ENCODE measurements around the gene ROBO1.
"Not testable (repeated sequence)": the region's sequence is repeated elsewhere in the genome, so short reads cannot be mapped to it uniquely, and the experiment has no call there.

The ROBO1 gene

GRCh38 chr3:79326642-79327041, 441.2 kb downstream of the ROBO1 start:
- in situ Hi-C loops (cut with MboI; ENCODE audit: low sequenced_read_pairs): no loop called here

DNA sequence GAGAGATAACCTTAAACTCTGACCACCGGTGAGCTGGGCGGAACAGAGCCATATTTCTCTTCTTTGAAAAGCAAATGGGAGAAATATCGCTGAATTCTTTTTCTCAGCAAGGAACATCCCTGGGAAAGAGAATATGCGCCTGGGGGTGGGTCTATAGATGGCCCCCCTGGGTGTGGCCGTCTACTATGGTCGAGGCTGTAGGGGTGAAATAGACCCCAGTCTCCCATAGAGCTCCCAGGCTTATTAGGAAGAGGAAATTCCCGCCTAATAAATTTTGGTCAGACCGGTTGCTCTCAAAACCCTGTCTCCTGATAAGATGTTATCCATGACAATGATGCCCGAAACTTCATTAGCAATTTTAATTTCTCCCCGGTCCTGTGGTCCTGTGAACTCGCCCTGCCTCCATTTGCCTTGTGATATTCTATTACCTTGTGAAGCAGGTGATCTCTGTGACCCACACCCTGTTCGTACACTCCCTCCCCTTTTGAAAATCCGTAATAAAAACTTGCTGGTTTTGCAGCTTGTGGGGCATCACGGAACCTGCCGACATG, 441.9 kb downstream of the ROBO1 start:
- in situ Hi-C loops (cut with MboI; ENCODE audit: low sequenced_read_pairs): not testable (repeated sequence)

- in situ Hi-C loops (cut with MboI; ENCODE audit: low sequenced_read_pairs): no loop called here
These were observed 450.0 kb downstream of the ROBO1 start for GRCh38 chr3:79317551-79318518.

DNA sequence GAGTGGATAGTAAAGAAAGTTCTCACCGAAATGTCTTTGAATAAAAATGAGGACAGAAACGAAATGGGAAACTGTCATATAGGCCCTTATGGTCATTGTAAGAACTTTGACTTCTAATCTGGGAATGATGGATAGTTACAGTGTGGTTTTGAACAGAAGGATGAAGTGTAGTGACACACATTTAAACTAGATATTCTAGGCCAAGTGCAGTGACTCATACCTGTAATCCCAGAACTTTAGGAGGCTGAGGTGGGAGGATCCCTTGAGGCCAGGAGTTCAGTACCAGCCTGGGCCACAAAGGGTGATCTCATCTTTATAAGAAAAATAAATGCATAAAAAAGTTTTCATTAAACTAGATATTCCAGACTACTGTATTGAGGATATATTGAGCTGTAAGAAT, 452.8 kb downstream of the ROBO1 start:
- in situ Hi-C loops (cut with MboI; ENCODE audit: low sequenced_read_pairs): no loop called here

DNA sequence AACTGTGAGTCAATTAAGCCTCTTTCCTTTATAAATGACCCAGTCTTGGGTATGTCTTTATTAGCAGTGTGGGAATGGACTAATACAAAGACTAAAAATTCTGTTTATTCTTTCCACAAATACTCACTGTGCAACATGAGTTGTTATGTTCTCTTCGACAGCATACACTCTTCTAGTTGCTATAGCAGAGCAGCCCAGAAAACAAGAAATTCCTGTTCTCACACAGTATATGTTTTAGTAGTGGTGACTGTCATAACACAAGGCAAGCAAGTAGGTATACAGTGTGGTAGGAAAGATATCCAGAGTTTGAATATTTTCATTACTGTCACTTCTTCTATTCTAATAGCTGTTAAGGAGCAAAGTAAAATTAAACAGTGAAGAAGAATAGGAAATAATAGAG, 453.3 kb downstream of the ROBO1 start:
- in situ Hi-C loops (cut with MboI; ENCODE audit: low sequenced_read_pairs): no loop called here

- in situ Hi-C loops (cut with MboI; ENCODE audit: low sequenced_read_pairs): no loop called here
These were observed 457.8 kb downstream of the ROBO1 start for GRCh38 chr3:79310016-79310415.

- in situ Hi-C loops (cut with MboI; ENCODE audit: low sequenced_read_pairs): no loop called here
These were observed 460.7 kb downstream of the ROBO1 start for GRCh38 chr3:79306934-79307570.

- in situ Hi-C loops (cut with MboI; ENCODE audit: low sequenced_read_pairs): not testable (repeated sequence)
These were observed 467.7 kb downstream of the ROBO1 start for GRCh38 chr3:79299949-79300635.

DNA sequence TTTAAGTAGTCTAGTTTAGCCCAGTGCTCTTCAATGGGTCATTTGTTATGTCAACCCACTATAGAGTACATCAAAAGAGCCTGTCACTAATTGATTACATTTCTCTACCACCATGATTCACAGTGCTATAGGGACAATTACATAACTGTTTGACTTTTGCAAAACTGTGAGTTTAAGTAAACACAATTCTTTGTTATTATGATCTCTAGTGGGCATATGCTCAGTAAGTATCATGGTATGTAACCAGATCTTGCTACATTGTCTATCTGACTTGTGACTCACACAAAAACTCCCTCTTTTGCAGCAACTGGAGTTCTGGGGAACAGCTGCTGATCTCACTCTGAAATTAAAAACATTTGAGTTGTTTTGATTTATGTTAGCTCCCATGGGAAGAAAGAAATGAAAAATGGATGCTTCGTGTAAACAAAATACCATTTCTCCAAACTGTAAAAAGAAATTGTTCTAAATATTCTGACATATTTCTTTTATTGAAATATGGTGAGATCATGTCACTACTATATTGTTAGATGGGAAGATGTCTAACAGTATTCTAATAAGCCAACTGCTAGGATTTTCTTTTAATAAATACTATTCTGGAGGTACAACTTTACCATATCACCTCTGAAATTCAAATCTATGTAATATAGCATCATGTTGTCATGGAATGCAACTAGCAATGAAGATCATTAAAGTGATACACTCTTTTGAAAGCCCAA, 470.4 kb downstream of the ROBO1 start:
- in situ Hi-C loops (cut with MboI; ENCODE audit: low sequenced_read_pairs): no loop called here

DNA sequence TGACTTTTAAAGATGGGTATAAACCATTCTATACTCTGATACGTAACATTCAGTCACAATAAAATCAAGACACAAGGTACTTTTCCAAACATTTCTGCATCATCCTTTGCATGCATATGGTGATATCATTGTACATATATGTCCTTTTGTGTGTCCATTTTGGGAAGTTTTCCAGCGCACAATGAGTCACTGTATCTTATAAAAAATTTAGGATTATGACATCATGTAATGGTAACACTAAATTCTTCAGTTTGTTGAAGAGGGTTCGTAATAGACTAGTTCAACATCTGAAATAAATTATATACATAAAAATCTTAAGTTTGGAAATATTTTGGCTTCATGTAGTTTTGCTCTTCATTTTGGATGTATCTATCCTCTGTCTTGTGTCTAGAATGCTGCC, 480.9 kb downstream of the ROBO1 start:
- in situ Hi-C loops (cut with MboI; ENCODE audit: low sequenced_read_pairs): no loop called here

DNA sequence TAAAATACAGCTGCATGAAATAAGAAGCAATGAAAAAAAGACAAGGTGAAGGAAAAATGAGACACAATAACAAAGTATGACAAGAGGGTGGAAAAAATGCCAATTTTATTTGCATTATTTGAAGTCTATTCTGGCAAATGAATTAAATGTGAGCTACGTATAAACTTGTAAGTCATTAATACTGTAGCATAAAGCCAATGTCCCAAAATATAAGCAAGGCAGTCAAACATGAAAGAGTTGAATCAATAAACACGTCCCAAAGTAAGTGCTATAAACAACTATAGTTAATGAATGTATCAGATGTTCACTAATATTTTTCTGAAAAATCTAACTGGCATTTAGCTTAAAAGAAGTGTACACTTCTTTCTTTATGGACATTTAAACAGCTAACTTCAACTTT, 481.9 kb downstream of the ROBO1 start:
- in situ Hi-C loops (cut with MboI; ENCODE audit: low sequenced_read_pairs): no loop called here

DNA sequence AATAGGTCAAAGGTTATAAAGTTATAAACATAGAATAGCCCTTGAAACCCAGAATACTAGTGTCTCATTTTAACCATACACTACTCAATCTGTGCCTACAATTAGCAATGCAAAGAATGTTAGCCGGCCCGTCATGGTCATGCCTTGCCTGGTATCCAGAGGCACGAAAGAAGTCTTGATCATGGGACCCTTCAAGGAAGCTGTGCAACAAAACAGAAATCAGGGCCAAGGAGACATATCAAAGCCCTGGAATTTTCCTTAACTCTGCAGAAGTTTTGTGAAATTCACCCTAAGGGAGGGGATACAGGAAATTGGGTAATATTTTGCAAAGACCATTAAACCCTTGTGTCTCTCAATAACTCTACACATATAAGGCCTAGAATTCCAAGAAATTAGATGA, 482.4 kb downstream of the ROBO1 start:
- in situ Hi-C loops (cut with MboI; ENCODE audit: low sequenced_read_pairs): no loop called here

- in situ Hi-C loops (cut with MboI; ENCODE audit: low sequenced_read_pairs): no loop called here
These were observed 483.0 kb downstream of the ROBO1 start for GRCh38 chr3:79284781-79285180.

DNA sequence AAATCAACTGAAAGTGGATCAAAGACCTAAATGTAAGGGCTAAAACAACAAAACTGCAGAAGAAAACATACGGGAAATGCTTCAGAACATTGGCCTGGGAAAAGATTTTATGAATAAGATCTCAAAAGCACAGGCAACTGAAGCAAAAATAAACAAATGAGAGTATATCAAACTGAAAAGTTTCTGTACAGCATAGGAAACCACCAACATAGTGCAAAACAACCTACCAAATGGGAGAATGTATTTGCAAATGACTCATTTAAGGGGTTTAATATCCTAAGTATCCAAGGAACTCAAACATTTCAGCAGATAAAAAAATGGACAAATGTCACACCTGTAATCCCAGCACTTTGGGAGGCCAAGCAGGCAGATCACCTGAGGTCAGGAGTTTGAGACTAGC, 489.1 kb downstream of the ROBO1 start:
- in situ Hi-C loops (cut with MboI; ENCODE audit: low sequenced_read_pairs): no loop called here

- in situ Hi-C loops (cut with MboI; ENCODE audit: low sequenced_read_pairs): no loop called here
These were observed 499.4 kb downstream of the ROBO1 start for GRCh38 chr3:79268422-79268821.

- in situ Hi-C loops (cut with MboI; ENCODE audit: low sequenced_read_pairs): no loop called here
These were observed 502.9 kb downstream of the ROBO1 start for GRCh38 chr3:79264892-79265291.

DNA sequence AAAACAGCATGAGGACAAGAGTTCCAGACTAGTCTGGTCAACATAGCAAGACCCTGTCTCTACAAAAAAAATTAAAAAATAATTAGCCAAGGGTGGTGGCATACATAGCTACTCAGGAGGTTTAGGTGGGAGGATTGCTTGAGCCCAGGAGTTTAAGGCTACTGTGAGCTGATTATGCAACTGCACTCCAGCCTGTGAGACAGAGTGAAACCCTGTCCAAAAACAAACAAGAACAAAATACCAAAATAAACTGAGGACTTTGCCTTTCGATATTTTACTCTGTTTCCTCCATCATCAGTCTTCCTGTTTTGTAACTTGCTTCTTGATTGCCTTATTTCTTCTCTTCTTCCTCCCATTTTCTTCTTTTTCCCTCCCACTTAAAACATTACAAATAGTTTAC, 504.4 kb downstream of the ROBO1 start:
- in situ Hi-C loops (cut with MboI; ENCODE audit: low sequenced_read_pairs): no loop called here

- in situ Hi-C loops (cut with MboI; ENCODE audit: low sequenced_read_pairs): no loop called here
These were observed 509.3 kb downstream of the ROBO1 start for GRCh38 chr3:79258479-79258878.

GRCh38 chr3:79257791-79258190, 510.0 kb downstream of the ROBO1 start:
- in situ Hi-C loops (cut with MboI; ENCODE audit: low sequenced_read_pairs): no loop called here

- in situ Hi-C loops (cut with MboI; ENCODE audit: low sequenced_read_pairs): no loop called here
These were observed 512.1 kb downstream of the ROBO1 start for GRCh38 chr3:79255702-79256101.

- in situ Hi-C loops (cut with MboI; ENCODE audit: low sequenced_read_pairs): no loop called here
These were observed 512.5 kb downstream of the ROBO1 start for GRCh38 chr3:79255292-79255691.
